Measurements from ENCODE around the gene HSBP1.

The HSBP1 gene

DNA sequence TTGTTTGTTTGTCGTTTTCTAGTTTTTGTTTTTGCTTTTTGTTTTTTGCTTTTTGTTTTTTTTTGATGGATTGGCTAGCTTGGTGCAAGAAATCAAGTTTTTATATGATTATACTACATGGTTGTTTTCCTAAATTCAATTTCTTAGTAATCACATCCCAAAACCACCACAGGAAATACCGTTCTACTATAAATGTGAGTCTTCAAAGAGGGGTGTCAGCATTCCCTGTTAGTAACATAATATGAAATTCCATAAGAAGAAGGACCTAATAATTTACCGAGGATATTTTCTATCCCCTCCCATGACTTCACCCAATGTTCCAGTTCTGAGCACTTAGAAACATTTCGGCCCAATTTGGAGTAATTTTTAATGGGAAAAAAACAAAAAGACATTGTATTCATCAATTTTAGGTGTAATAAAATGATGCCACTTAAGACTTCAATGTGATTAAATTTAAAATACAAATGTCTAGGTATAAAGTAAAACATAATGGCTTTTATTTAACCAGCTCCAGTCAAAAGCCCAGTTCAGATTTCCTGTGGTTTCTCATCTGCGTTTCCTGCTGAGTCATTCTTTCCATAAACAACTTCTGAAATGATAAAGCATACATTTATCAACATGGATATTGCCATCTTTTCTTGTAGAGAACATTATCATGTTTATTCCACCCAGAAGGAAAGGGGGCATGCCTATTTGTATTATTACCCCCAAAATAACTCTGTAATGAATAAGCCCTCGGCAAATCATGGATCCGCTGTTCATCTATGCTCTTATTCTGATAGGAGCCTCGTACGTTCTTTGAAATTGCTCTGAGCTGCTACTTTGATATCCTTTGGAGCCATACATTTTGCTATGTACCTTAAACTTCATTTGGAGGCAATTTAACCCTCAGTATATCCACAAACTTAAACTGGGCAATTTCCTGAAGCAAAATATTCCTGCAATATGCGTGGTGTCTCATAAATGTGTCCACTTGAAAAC is 28.1 kb downstream of the HSBP1 start:
- DNase-seq (ENCODE audit: extremely low spot score, insufficient read length, low read depth): no peak
- no peak for FAIRE-seq

DNA sequence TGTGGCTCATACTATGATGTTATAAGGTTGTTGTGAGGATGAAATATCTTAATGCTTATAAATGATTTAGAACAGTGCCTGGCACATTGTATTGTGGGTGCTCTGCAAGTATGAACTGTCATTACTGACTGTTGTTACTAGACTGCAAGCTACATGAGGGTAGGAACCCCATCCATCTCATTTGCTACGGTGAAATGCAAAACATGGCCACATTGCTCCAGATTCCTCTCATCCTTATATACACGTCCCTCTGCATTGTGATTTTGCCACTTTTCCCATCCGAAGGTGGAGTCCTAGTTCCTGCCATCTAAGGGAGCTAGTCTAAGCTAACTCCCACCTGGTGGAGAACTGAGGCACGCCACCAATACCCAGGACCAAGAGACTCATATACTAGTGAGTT is 29.8 kb downstream of the HSBP1 start:
- DNase-seq (ENCODE audit: extremely low spot score, insufficient read length, low read depth) (no peak), FAIRE-seq (no peak)

DNA sequence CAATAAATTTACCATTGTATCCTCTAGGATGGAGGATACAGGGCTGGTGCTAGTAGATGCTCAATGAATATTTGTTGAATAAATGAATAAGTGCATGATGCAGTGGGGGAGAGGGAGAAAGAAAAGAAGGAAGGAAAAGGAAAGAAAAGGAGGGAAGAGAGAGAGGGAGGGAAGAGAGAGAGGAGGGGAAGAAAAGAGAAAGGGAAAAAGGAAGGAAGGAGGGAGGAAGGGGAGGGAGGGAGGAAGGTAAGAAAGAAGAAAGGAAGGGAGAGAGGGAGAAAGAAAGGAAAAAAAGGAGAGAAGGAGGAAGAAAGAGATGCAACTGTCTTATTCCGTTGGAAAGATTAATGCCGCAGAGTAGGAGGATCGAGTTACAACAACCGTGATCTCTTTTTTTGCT is 30.4 kb downstream of the HSBP1 start:
- FAIRE-seq (no peak), DNase-seq (ENCODE audit: extremely low spot score, insufficient read length, low read depth) (no peak)

DNA sequence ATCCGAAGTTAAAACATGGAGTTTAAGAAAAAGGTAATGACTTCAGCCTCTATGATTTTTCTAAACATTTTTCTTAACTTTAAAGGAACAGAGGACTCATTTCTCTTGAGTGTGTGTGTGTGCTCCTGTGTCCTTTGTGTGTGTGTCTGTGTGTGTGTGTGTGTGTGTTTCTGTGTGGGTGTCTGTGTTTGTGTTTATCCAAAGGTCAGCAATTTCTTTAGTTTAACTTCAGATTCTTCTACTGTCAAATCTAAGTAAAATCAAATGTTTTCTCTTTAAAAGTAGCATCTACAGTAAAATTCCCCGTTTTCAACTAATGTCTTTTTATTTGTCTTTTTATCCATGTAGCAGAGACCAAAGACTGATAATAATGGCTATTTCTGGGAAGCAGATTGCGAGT is 31.8 kb downstream of the HSBP1 start:
- FAIRE-seq (no peak), DNase-seq (ENCODE audit: extremely low spot score, insufficient read length, low read depth) (no peak)

DNA sequence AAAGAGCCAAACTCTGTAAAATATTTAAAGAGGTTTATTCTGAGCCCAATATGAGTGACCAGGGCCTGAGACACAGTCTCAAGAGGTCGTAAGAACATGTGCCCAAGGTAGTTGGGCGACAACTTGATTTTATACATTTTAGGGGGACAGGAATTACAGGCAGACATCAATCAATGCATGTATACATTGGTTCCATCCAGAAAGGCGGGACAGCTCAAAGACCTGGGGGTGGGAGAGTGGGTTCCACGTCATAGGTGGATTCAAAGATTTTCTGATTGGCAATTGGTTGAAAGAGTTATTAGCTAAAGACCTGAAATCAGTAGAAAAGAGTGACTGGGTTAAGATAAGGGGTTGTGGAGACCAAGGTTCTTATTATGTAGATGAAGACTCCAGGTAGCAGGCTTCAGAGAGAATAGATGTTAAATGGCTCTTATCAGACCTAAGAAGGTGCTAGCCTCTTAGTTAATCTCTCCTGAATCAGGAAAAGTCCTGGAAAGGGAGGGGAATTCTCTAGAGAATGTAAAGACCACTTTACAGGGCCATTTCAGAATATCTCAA is 32.4 kb downstream of the HSBP1 start:
- FAIRE-seq (no peak), DNase-seq (ENCODE audit: extremely low spot score, insufficient read length, low read depth) (no peak)

DNA sequence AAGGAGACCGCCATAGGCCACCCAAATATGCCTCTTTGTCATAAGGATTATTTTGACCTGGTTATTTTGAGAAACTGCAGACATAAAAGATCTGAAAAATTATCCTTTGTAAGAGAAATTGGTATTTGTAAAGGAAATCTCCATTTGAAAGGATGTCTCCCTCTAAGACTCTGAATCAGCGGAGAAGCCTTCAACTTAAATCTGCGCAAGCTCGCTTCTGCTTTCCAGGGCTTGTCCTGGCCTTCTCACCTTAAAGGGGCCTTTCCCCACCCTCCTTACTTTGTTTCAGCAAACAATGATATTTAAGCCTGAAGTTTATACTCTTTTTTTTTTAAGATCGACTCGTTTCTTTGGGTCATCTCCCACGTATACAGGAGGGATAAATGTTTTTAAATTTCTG is 34.5 kb downstream of the HSBP1 start:
- no peak for FAIRE-seq

DNA sequence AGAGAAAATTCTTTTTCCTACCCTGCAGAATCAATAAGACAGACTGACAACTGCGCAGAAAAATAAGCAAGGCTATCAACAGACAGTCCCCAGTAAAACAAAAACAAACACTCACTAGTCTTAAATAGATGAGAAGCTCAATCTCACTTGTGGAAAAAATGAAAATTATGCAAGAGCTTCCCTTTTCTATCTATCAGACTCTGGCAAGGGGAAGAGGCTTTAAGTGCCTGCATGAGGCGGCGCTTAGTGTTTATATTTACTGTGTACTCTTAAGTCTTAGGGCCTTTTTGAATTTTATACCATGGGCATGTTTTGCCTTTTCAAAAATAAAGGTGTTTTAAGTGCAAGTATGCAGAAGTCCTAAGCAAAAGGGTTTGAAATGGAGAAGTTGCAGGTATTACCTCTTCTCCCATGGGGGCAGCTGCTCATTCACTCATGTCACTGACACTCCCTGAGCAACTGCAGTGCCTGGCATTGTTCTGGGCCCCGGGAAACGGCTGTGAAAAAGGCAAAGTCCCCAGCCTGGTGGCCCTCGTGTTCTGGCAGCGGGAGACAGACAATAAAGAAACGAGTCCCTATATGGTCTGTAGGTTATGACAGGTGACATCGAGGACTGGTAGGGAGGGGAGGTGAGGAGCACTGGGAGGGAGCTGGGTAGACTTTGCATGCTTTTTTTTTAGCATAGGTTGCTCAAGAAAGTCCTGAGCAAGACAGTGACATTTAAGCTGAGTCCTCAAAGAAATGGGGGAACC is 35.2 kb downstream of the HSBP1 start:
- FAIRE-seq (no peak), DNase-seq (ENCODE audit: extremely low spot score, insufficient read length, low read depth) (no peak)

More for the DNA sequence above, 34.5 kb downstream of the HSBP1 start:
- no peak for DNase-seq (ENCODE audit: extremely low spot score, insufficient read length, low read depth)

DNA sequence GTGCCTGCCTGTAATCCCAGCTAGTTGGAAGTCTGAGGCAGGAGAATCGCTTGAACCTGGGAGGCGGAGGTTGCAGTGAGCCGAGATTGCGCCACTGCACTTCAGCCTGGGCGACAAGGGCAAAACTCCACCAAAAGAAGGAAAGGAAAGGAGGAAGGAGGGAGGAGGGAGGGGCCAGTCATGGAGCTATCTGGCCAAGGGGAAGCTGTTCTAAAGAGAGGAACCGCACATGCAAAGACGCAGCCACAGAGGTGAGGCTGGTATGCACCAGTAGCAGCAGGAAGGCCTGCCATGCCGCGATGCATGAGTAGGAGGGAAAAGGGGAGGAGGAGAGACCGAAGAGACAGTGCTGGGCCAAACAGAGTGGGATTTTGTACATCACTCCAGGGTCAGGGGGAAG is 35.9 kb downstream of the HSBP1 start:
- FAIRE-seq: no peak
- no peak for DNase-seq (ENCODE audit: extremely low spot score, insufficient read length, low read depth)

DNA sequence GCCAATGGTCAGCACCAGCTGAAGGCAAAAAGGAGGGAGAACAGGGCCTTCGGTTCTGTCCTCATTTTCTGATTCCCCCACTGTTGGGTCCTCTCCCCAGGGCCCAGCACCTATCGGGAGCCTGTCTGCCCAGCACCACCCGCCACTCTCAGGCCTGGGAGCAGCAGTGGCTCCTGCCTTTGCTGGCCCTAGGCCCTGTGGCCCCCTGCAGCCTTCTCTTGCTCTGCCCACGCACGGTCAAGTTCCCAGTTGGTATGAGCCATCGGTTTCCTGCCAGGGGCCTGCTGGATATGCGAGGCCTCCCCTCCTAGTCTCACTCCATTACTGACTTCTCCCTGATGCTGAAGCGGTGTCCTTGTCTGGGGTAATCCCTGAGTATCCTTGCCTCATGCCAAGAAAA is 37.5 kb downstream of the HSBP1 start:
- FAIRE-seq: no peak
- DNase-seq (ENCODE audit: extremely low spot score, insufficient read length, low read depth): no peak

DNA sequence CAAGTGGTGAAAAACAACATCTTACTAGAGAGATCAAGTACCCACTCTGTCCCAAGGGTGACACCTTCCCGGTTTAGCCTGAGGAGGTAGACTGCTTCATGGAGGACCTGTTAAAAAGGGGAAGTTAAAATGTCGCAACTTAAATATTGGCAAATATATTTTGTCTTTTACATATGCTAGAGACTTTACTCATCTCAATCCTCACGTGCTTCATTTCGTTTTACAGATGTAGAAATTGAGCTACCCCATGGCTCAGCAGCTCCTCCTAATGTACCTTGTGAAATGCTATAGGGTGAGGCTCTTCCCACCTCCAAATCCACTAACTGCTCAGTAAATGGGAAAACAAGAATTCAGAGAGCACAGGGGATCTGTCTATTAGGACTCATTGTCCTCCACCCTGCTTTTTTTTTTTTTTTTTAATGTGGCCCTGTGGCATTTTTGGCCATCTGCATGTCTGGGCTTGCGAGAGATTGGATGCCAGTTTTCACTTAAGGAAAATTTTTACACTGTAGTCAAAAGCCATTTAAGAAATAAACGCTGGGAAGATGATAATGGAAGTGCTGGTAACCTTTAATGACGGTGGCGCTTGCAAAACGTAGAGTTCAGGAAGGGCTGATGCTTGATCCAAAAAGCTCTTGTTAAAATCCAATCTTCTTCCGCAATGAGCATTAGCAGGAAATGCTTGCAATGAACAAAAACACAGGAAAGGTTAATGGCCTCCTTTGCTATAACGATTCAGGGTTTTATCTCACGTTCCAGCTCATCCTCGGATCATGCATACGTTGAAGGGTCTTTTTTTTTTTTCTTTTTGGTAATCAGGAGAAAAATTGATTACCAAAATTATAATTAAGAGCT is 39.8 kb downstream of the HSBP1 start:
- DNase-seq (ENCODE audit: extremely low spot score, insufficient read length, low read depth): no peak
- FAIRE-seq: no peak

DNA sequence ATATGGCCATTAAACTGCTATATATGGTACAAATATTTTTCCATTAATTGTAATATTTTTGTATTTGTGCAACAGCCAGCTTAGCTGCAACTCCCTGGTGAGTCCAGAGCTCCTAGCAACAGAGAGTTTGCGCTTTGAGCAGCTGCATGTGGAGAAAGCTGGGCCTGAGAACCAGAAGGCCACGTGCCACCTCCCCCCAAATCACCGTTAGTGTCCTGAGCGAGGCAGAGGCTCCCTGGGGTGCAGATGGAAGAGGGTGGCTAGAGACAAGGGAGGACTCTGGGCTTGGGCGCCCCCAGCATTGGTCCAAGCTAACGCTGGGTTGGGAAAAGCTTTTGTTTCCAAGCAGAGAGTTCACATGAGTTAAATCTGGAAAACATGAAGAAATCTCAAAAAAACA is 41.6 kb downstream of the HSBP1 start:
- no peak for FAIRE-seq
- DNase-seq (ENCODE audit: extremely low spot score, insufficient read length, low read depth): no peak

DNA sequence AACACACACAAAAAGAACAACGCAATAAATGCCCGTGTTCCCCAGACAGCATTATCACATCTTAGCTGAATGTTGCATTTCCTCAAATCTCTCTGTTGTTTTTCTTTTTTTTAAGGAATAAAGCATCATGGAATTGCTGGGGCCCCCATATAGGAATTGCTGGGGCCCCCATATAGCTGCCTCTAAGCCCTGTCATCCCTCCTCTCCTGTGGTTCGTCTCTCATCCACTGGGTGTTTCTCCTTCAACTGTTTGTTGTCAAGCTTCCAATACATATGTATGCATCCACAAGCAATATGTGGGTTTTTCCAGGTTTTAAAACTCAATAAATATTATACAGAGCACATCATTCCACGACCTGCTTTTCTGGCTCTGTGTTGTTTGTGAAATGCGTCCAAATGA is 43.2 kb downstream of the HSBP1 start:
- DNase-seq (ENCODE audit: extremely low spot score, insufficient read length, low read depth) (no peak), FAIRE-seq (no peak)

DNA sequence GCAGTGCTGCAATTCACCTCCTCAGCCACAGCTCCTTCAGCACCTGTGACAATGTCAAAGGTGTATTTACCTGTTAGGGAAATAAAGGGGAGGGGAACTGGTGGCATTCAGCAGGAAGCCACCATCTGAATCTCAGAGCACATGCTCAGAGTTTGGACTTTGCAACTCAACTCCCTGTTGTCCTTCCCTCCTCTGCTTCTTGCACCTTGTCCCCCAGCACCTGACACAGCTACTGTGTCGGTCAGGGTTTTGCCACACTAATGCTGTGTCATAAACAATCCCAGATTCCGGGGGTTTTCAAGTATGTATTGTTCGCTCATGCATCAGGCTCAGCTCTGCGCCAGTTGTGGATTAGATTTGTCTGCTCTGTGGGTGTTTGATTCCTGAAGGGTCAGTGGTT is 43.7 kb downstream of the HSBP1 start:
- DNase-seq (ENCODE audit: extremely low spot score, insufficient read length, low read depth): no peak
- no peak for FAIRE-seq

DNA sequence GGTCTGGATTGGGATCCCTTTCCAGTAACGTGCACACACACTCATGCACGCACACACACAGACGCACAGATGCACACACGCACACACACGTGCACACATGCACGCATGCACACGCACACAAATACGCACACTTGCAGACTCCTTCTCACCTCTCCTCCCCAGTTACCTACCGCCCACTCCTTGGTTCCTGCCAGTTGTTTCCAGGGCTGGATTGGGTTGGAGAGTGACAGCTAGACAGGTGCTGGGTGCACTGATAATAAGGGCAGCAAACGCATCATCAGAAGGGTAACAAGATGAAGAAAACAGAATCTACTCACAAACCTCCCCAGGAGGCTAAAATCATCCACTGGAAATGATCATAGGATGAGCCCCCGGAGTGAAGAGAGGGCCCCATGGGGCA is 45.0 kb downstream of the HSBP1 start:
- no peak for DNase-seq (ENCODE audit: extremely low spot score, insufficient read length, low read depth)
- no peak for FAIRE-seq

DNA sequence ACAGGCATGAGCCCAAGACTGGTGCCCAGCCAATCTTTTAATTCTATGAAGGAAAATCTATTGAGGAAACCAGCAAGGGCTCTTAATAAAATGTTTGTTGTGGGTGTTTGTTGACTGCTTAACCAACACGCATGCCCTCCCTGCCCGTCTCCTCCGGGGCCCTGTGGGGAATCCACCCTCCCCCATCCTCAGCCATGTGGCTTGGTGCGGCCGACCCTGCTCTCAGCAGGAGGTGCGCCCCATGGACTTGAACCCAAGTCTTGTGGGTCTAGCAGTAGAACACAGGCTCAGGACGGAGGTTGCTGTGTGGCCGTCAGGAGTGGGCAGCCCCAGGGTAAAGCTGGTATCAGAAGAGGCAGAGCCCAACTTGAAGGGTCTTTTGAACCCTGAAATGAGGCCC is 46.1 kb downstream of the HSBP1 start:
- FAIRE-seq: no peak
- DNase-seq (ENCODE audit: extremely low spot score, insufficient read length, low read depth): no peak

DNA sequence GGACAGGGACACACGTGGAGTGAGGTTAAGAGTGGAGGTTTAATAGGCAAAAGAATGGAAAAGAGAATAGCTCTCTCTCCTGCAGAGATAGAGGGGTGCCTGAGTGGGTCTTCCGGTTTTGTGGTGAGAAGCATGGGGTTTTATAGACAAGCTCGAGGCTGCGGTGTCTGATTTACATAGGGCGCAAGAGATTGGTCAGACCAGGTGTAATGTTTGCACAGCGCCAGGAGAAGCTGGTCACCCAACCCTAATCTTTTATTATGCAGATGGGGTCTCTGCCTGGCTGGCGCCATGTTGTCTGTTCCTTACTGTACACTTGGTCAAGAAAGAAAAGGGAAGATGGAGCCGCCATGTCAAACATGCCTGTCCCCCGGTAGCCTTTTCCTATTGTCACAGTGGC is 46.6 kb downstream of the HSBP1 start:
- DNase-seq (ENCODE audit: extremely low spot score, insufficient read length, low read depth) (no peak), FAIRE-seq (no peak)

DNA sequence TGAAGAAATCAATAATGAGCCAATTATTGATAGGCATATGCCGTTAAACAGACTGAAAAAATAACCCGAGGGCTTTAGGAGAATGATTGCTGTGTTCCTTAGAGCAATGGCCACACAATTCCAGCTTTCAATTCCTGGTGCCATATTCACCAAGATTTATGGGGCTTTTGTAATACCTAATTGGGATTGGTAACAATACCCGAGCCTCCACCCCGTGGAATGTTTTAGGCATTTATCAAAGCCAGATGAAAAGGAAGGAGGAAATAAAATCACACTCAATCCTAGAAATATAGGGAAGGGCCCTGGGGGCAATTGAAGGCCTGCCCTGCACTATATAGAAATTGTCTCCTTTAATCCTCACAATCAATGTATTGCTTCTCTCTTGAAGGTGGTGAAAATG is 49.0 kb downstream of the HSBP1 start:
- no peak for DNase-seq (ENCODE audit: extremely low spot score, insufficient read length, low read depth)
- FAIRE-seq: no peak

DNA sequence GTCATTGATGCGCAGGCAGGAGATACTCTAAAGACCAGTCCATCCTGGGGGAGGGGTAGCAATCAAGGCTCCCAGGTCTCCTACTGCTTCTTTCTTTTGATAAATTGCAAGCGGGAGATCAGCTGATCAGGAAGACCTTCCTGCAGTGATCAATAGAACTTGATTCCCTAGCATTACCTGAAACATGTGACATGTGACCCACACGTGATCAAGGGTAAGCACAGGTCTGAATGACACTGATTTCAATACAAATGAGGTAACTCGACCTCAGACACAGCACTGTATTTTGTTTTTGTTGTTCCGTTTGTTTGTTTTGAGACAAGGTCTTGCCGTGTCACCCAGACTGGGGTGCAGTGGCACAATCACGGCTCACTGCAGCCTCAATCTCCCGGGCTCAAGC is 51.5 kb downstream of the HSBP1 start:
- no peak for DNase-seq (ENCODE audit: extremely low spot score, insufficient read length, low read depth)

DNA sequence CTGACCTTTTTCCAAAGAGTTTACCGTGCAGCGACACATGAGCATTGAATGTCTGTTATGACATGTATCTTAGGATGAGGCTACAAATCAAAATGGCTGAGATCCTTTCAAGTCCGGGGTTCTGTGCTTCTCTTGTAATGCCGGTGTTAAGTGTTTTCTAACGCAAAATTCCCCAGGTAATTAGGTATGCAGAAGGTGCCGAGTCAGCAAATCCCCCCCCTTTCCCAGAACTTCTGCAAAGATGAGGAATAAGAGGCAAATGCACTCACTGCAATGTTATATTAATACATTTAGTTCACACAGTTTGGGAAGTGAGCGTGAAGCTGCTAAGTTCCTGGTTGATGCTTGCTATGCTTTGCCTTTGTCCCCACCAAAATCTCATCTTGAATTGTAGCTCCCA is 54.9 kb downstream of the HSBP1 start:
- FAIRE-seq: no peak

More for the DNA sequence above, 51.5 kb downstream of the HSBP1 start:
- no peak for FAIRE-seq

DNA sequence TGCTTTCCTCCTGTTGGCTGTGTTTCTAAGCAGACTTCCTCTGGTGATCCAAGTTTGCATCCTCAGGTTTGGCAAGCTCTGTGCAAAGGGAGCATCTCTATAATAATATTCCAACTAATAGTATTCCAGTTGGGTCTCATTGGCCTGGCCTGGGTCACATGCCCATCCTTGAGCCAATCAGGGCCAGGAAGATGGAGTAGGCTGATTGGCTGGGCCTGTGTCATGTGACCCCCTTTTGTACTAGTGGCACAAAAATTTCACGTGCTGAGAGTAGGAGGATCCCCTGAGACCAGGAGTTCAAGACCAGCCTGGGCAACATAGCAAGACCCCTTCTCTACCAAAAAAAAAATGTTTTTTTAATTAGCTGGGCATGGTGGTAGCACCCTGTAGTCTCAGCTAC is 55.9 kb downstream of the HSBP1 start:
- FAIRE-seq (no peak), DNase-seq (ENCODE audit: extremely low spot score, insufficient read length, low read depth) (no peak)

More for the DNA sequence above, 54.9 kb downstream of the HSBP1 start:
- DNase-seq (ENCODE audit: extremely low spot score, insufficient read length, low read depth): no peak
